Measurements from ENCODE around the gene TMED3. TPM values are rescaled to one million over a fixed set of nuclear protein-coding genes. Genes with fewer than 3 reads are reported as not detected.

The TMED3 gene
- total RNA-seq, result 10 to 100 TPM; 21.0 to 52.0 (median 26.8) TPM

DNA sequence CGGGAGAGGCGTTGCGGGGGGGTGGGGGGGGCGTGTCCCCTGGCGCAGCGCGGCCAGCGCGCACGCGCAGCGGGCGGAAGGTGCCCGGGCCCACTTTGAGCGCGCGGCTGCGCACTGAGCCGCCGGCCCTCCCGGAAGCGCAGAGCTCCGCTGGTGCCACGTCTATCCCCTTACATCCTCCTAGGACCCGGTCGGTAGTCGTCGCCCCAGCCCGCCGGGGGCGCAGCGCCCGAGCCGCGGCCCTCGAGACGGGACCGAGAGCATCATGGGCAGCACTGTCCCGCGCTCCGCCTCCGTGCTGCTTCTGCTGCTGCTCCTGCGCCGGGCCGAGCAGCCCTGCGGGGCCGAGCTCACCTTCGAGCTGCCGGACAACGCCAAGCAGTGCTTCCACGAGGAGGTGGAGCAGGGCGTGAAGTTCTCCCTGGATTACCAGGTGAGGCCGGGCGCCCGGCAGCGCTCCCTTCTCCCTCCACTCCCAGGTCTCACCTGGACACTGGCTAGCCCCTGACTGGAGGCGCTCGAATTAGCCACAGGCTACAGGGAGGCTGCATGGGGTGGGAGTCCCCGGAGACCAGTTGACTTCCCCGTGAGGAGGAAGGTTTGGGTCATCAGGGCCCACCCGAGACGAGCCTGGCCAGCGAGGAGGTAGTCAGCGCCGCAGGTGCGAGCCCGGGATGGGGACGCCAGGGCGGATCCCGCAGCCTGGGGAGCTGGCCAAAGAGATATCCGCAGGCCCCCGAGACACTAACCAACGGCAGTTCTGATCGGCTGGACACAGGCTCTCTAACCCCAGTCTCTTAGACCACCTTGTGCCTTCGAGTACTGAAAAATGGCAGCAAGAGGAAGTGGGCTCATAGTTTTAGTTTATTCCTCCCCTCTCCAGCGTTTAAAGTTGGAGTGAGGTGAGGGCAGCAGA lies at the start of gene TMED3:
TSS of gene TMED3 (plus strand) at position 128 of the 916 bp plus-strand sequence. CDS start at position 266, 138 bp downstream.
- Histone ChIP-seq H3K27ac (peak within 1 kb of the TSS in 2 of 4 donors; percentile 39 to 71), H3K9me3 (no peaks in the 10 kb centered on the region), H3K4me1 (peaks cover 0 to 13% (median 6%) of the 10 kb centered on the region in 4 donors), H3K27me3 (no peaks in the 10 kb centered on the region), H3K4me3 (peak within 1 kb of the TSS; percentile 67 to 86 (median 73)), H3K36me3 (peaks cover 0 to 27% (median 0%) of the 10 kb centered on the region in 3 donors)
- TF ChIP-seq, protein P1, sequence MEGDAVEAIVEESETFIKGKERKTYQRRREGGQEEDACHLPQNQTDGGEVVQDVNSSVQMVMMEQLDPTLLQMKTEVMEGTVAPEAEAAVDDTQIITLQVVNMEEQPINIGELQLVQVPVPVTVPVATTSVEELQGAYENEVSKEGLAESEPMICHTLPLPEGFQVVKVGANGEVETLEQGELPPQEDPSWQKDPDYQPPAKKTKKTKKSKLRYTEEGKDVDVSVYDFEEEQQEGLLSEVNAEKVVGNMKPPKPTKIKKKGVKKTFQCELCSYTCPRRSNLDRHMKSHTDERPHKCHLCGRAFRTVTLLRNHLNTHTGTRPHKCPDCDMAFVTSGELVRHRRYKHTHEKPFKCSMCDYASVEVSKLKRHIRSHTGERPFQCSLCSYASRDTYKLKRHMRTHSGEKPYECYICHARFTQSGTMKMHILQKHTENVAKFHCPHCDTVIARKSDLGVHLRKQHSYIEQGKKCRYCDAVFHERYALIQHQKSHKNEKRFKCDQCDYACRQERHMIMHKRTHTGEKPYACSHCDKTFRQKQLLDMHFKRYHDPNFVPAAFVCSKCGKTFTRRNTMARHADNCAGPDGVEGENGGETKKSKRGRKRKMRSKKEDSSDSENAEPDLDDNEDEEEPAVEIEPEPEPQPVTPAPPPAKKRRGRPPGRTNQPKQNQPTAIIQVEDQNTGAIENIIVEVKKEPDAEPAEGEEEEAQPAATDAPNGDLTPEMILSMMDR (IDR thresholded peaks at IDR 0.05), result peak in 1 of 6 experiments; percentile 19
- TF ChIP-seq POLR2A (IDR thresholded peaks at IDR 0.05), result peak in 1 of 2 donors; percentile 32
- DNase-seq, result peak; percentile 68 to 86 (median 80)

GRCh38 chr15:79261836-79262235 lies 49.1 kb upstream of the TMED3 start:
- Histone ChIP-seq H3K27ac (no peak overlapping the region), H3K4me3 (no peak overlapping the region), H3K4me1 (no peaks in the 10 kb centered on the region), H3K9me3 (no peaks in the 10 kb centered on the region), H3K27me3 (no peaks in the 10 kb centered on the region), H3K36me3 (no peaks in the 10 kb centered on the region)
- no peak for DNase-seq
- TF ChIP-seq POLR2A (IDR thresholded peaks at IDR 0.05), result no peak
- TF ChIP-seq, protein P1 (IDR thresholded peaks at IDR 0.05), result no peak

- H3K4me3 ChIP-seq, result no peak overlapping the region
- H3K27ac ChIP-seq, result no peak overlapping the region
- DNase-seq, result no peak
- H3K9me3 ChIP-seq, result no peaks in the 10 kb centered on the region
- no peaks in the 10 kb centered on the region for H3K36me3 ChIP-seq
- no peaks in the 10 kb centered on the region for H3K4me1 ChIP-seq
- H3K27me3 ChIP-seq, result no peaks in the 10 kb centered on the region
- TF ChIP-seq, protein P1 (IDR thresholded peaks at IDR 0.05), result no peak
- no peak for TF ChIP-seq POLR2A (IDR thresholded peaks at IDR 0.05)
Observed at GRCh38 chr15:79265167-79265566, 45.7 kb upstream of the TMED3 start.

DNA sequence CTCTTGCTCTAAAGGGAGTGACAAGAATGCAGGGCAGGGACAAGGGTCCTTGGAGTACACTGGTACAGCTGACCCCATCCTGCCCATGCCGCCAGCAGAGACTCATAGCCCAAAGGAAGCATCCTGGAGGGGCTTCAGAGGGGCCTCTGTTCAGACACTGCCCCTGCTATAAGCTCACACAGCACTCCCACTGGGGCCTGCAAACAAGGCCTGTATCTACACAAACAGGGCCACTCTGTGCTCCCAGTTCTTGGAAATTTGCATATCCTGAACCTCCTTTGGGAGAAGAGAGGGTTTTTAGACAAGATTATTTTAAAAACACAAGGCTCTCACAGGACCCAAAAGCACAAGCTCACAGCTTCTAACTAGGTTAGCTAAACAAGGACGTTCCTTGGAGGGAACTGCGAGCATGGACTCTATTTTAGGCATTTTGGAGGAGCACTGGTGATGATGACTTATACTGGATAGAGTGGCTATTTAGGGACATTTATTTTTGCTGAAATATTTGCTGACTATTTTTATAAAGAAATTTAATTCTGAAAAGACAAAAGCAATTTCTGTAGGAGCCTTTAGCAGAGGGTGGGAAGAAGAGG lies 44.8 kb upstream of the TMED3 start:
- DNase-seq, result no peak

More for the DNA sequence above, 44.8 kb upstream of the TMED3 start:
- no peaks in the 10 kb centered on the region for H3K9me3 ChIP-seq
- H3K36me3 ChIP-seq, result no peaks in the 10 kb centered on the region
- H3K4me3 ChIP-seq, result no peak overlapping the region
- no peaks in the 10 kb centered on the region for H3K27me3 ChIP-seq
- H3K27ac ChIP-seq, result no peak overlapping the region
- TF ChIP-seq POLR2A (IDR thresholded peaks at IDR 0.05), result no peak
- TF ChIP-seq, protein P1 (IDR thresholded peaks at IDR 0.05), result no peak
- no peaks in the 10 kb centered on the region for H3K4me1 ChIP-seq
